Stimulated activated CD8-positive, alpha-beta memory T cell treated with anti-CD3 and anti-CD28 coated beads, Interleukin-4, amount 100 ng/mL, for 48 hours (primary cell): ENCODE measurements around the gene RRP8.

Source experiments
- DNase-seq: peaks from one replicate; pipeline ENCODE4 v3.0.0-alpha.2; 2020

The RRP8 gene

DNA sequence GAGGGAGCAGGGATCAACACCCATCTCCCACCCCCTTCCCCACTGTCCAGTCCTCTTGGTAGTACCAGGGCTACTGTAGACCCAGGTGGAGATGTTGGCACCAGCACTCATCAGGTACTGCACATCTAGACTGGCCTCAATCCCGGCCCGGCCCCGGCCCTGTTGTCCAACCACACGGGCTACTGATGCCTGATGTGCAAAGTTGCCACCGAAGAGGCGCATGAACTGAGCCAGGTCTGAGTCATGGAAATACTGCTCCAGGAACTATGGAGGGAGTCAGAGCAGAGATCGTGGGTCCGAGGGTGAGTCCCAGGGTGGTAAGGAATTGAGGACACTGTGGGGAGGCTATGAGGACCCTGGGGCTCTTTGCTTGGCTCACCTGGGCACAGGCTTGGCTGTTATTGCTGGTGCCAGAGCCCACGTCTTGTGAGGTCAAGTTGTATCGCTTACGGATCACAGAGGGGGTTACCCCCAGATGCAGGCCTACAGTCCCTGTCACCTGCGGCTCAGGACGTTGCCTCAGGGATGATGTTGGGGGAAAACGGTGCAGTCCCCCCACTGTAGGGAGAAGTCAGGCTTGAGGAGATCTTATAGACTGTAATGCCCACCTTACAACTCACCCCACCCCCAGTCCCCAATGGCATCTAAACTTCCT lies 13.3 kb upstream of the RRP8 start:
- no peak for DNase-seq

GRCh38 chr11:6615882-6616585 lies 12.6 kb upstream of the RRP8 start:
- DNase-seq: no peak

- no peak for DNase-seq
These were observed 11.6 kb upstream of the RRP8 start for GRCh38 chr11:6615046-6615445.

- no peak for DNase-seq
These were observed 11.0 kb upstream of the RRP8 start for GRCh38 chr11:6614446-6614845.

DNA sequence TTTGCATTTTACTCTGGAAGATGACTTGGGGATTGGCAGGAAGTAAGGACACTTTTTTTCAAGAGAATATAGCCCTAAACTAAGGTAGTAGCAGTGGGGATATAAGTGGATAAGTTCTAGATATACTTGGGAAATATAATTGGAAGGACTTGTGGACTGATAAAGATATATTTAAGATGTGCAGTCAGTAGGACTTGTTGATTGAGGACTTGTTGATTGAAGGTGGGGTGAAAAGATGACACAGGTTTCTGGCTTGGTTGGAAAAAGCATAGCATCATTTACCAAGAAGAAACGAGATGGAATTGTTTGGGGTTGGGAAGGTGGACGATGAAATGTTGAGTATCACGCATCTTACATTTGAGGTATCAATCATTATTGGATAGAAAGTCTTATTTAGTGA lies 10.1 kb upstream of the RRP8 start:
- DNase-seq: no peak

DNA sequence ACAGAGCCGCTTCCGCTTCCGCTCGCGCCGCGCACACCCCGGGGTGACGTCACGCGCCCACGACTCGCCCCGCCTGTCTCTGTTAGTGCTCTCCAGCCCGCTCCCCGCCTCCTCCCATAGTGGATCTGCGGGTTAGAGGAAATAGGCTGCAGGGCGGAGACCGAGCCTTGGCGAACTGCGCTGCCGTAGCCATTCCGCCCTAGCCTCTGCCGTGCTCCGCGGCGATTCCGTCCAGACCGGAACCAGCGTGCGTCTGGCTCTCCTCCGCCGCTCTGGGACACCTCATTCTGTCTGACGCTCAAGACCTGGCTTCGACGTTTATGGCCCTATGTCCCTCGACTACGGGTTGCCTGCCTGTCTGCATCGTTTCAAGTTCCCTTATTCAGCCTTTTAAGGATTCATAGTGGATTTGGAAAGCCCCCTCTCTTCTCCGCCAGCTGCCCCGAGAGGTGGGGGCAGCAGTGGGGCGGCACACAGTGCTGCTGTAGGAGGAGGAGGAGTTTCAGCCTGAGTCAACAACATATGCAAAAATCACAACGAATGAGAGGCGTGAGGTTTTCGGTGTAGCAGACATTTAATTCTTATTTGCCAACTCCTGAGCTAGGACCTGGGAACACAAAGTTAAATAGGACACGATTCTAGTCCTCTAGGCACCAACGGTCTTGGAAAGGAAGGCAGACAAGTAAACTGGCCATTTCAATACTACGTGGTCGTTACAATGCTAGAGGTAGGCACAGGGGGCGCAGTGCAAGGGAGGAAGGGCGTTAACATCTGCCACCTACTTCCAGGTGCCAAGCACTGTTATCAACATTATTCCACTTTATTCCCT lies 9.0 kb upstream of the RRP8 start, which contains the start of gene TAF10:
TSS of gene TAF10 (minus strand) at position 4 of the 829 bp plus-strand sequence. CDS start 27 bp downstream, outside the sequence.
- peak; percentile 97 for DNase-seq

- DNase-seq: no peak
These were observed 8.5 kb upstream of the RRP8 start for GRCh38 chr11:6611963-6612212.

GRCh38 chr11:6611092-6611962 lies 7.9 kb upstream of the RRP8 start:
- peak; percentile 55 for DNase-seq

- peak; percentile 23 for DNase-seq
These were observed 7.2 kb upstream of the RRP8 start for GRCh38 chr11:6610591-6610990.

- peak; percentile 20 for DNase-seq
These were observed 6.1 kb upstream of the RRP8 start for GRCh38 chr11:6609502-6610015.

DNA sequence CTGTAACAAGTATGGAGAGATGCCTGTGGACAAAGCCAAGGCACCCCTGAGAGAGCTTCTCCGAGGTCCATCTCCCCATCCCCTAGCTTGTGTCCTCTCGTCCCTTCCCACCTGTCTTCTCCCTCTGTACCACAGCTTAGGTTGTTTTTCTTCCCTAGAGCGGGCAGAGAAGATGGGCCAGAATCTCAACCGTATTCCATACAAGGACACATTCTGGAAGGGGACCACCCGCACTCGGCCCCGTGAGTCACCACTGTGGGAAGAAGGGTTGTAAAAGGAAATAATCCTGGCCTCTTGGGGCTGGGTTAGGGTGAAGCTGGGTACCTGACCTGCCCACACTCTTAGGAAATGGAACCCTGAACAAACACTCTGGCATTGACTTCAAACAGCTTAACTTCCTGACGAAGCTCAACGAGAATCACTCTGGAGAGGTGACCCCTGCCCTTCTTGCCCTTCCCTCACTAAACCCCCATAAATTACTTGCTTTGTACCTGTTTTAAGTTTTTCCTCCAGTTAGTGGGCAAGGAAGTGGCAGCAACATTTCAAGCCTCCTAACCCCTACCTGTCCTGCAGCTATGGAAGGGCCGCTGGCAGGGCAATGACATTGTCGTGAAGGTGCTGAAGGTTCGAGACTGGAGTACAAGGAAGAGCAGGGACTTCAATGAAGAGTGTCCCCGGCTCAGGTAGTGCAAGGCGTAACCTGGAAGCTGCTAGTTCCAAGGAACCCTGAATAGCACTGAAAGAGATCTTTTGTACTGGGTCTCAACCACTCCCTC lies 5.5 kb upstream of the RRP8 start:
- DNase-seq: peak; percentile 21

DNA sequence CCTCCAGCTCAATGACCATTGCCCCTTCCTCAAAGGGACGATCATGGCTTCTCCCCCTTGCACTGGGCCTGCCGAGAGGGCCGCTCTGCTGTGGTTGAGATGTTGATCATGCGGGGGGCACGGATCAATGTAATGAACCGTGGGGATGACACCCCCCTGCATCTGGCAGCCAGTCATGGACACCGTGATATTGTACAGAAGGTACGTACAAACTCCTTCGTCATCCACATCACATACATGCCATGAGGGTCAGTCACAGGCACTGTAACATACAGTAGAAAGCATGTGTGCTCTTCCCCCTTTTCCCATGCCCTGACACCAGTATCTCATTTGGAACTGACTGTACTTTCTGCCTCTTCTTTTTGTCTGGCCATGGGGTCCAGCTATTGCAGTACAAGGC lies 4.6 kb upstream of the RRP8 start:
- peak; percentile 22 for DNase-seq

DNA sequence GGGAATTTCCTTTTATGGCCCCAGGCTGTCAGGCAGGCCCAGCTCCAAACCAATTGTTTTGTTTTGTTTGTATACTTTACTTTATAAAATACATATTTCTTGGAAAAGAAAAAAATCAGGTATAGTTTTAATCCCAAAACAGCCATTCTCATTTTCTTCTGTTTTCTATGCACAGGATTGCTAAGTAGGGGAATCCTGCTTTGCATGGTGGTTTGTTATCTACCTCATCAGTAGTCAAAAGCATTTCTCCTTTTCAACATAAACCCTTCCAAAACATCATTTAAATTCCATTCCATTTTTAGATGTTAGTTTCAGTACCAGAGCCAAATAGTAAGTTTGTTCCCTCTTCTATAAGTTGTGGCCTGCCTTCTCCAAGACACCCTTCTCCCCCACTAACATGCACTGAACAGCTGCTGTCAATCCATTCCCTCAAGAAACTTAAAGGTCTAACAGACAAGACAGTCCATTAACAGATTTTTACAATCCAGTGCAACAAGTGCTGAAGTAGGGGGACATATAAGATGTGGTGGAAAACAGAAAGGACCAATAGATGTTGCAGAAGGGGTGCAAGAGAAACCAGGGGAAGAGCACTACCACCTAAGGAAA lies 3.9 kb upstream of the RRP8 start:
- DNase-seq: peak; percentile 14

- DNase-seq: peak; percentile 83
These were observed 3.2 kb upstream of the RRP8 start for GRCh38 chr11:6606471-6607189.

DNA sequence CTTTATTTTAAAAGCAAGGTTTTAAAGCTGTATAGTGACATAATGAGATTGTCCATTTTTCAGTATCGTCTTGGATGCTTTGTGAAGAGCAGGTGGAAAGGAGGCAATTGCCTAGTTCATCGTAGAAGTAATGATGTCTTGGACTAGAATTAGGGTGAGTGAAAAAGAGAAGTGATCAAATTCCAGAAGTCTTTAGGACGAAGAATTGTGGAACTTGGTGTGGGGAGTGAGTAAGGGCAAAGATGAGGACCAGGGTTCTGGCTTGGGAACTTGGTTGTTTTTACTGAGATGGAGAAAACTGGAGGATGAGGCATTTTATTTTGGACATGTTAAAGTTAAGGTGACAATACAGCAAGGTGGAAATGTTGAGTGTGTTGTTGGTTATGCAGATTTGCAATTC lies 1.4 kb upstream of the RRP8 start:
- DNase-seq: no peak

- DNase-seq: peak; percentile 66
These were observed 738 bp upstream of the RRP8 start for GRCh38 chr11:6604081-6604626.

DNA sequence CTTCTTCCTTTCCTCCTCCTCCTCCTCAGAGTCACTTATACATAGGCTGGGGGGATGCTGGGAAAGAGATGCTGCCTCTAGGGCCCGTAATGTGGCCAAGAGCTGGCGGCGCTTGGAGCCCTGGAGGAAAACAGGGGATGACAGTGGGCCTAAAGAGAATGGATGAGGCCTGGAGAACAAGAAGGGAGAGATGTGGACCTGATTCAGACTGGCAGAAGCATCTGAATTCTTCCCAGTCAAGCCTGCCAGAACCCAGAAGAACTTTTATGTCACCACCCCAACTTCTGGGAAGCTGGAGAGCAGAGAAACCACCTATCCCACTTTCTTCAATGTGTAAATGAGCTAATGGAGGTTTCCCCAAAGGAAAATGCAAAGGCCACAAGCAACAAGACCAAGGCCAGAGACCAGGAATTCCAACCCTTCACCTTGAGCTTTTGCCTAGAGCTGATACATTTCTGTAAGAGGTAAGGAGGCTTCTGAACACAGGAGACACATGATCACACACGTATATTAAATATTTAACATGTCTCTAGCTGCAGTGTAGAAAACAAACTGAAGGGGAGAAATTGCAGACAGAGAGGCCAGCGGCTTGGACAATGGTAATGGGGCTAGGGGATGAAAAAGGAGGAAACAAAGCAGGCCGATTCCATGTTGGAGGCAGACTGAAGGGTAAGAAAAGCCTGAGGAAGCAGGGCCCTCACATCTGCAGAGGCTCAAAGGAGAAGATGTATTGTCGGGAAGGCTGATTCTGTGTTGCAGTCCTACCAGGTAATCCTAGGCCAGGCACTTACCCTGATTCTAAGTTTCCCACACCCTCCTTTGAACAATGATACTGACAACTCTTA lies 1.1 kb downstream of the RRP8 start:
- DNase-seq: no peak

DNA sequence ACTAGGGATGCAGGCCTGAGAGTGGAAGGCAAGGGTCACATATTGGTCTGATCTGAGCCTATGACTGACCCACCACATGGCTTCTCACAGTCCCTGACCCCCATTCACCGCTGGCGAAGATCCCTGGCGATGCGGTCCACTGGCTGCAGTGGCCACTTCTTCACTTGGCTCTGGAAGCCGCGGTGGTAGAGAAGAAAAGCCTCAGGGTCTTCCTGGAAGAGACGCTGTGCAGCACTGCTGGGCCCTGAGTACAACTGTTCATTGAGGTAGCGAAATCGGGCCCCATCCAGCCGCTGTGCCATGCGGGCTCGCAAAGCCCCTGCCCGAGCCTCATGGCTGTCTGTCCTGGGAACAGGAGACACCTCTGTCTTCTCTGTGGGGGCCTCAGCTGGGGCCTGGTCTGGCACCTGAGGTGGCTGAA lies 2.4 kb downstream of the RRP8 start:
- DNase-seq: no peak

- DNase-seq: no peak
These were observed 3.5 kb downstream of the RRP8 start for GRCh38 chr11:6599881-6600390.
